Measurements from ENCODE around the gene CCDC97.

CCDC97 gene

GRCh38 chr19:41364524-41365391, 54.8 kb downstream of the CCDC97 start:
- H3K27me3 ChIP-seq (ENCODE audit: control insufficient read depth, low read length) = no peaks in the 10 kb centered on the region
- H3K36me3 ChIP-seq (ENCODE audit: control insufficient read depth, low read length) = no peaks in the 10 kb centered on the region; the same call in none of the 2 replicates
- H3K4me3 ChIP-seq (ENCODE audit: low read length) = peak overlapping the region; percentile 87
- 0 out of 2 replicates have a peak, but pooled peaks cover 2% of the 10 kb centered on the region for H3F3A ChIP-seq (ENCODE audit: control insufficient read depth, insufficient read depth)
- H3K27ac ChIP-seq (ENCODE audit: low read depth, low read length) = peak overlapping the region; percentile 89
- no peak for TF ChIP-seq CTCF (IDR thresholded peaks at IDR 0.05; ENCODE audit: low read depth, low read length, poor library complexity, severe bottlenecking)
- no peak for TF ChIP-seq EZH2phosphoT487 (IDR thresholded peaks at IDR 0.05; ENCODE audit: borderline replicate concordance, low read length)
- H4K20me1 ChIP-seq (ENCODE audit: control insufficient read depth, insufficient read depth, low read depth, low read length) = no peaks in the 10 kb centered on the region
- H3K79me2 ChIP-seq (ENCODE audit: control insufficient read depth, low read length) = peaks cover 31% of the 10 kb centered on the region
- H3K4me2 ChIP-seq (ENCODE audit: low read length) = peak overlapping the region; percentile 80
- no peaks in the 10 kb centered on the region for H3K9me3 ChIP-seq (ENCODE audit: control insufficient read depth, insufficient read depth, low read length)
- peaks cover 25% of the 10 kb centered on the region for H3K4me1 ChIP-seq (ENCODE audit: control insufficient read depth, low read length)
- H3K9me2 ChIP-seq (replicated peaks; ENCODE audit: control insufficient read depth, low read length) = no peaks in the 10 kb centered on the region

GRCh38 chr19:41366089-41366488, 56.1 kb downstream of the CCDC97 start:
- no peak overlapping the region for H3K4me3 ChIP-seq (ENCODE audit: low read length)
- no peak overlapping the region; the same call in 1 of the 2 replicates for H3K4me2 ChIP-seq (ENCODE audit: low read length)
- no peaks in the 10 kb centered on the region for H3K27me3 ChIP-seq (ENCODE audit: control insufficient read depth, low read length)
- no peaks in the 10 kb centered on the region for H4K20me1 ChIP-seq (ENCODE audit: control insufficient read depth, insufficient read depth, low read depth, low read length)
- no peaks in the 10 kb centered on the region for H3K9me3 ChIP-seq (ENCODE audit: control insufficient read depth, insufficient read depth, low read length)
- H3F3A ChIP-seq (ENCODE audit: control insufficient read depth, insufficient read depth) = 0 out of 2 replicates have a peak, but pooled peaks cover 2% of the 10 kb centered on the region
- H3K4me1 ChIP-seq (ENCODE audit: control insufficient read depth, low read length) = peaks cover 25% of the 10 kb centered on the region
- peaks cover 31% of the 10 kb centered on the region for H3K79me2 ChIP-seq (ENCODE audit: control insufficient read depth, low read length)
- H3K27ac ChIP-seq (ENCODE audit: low read depth, low read length) = no peak overlapping the region
- TF ChIP-seq EZH2phosphoT487 (IDR thresholded peaks at IDR 0.05; ENCODE audit: borderline replicate concordance, low read length) = no peak
- peak; percentile 52 for TF ChIP-seq CTCF (IDR thresholded peaks at IDR 0.05; ENCODE audit: low read depth, low read length, poor library complexity, severe bottlenecking)
- no peaks in the 10 kb centered on the region for H3K9me2 ChIP-seq (replicated peaks; ENCODE audit: control insufficient read depth, low read length)
- no peaks in the 10 kb centered on the region; the same call in none of the 2 replicates for H3K36me3 ChIP-seq (ENCODE audit: control insufficient read depth, low read length)

- no peaks in the 10 kb centered on the region; the same call in none of the 2 replicates for H3K36me3 ChIP-seq (ENCODE audit: control insufficient read depth, low read length)
- H3K9me3 ChIP-seq (ENCODE audit: control insufficient read depth, insufficient read depth, low read length) = no peaks in the 10 kb centered on the region
- peaks cover 23% of the 10 kb centered on the region for H3K4me1 ChIP-seq (ENCODE audit: control insufficient read depth, low read length)
- H3K27ac ChIP-seq (ENCODE audit: low read depth, low read length) = no peak overlapping the region
- no peak overlapping the region for H3K4me2 ChIP-seq (ENCODE audit: low read length)
- TF ChIP-seq EZH2phosphoT487 (IDR thresholded peaks at IDR 0.05; ENCODE audit: borderline replicate concordance, low read length) (no peak), CTCF (IDR thresholded peaks at IDR 0.05; ENCODE audit: low read depth, low read length, poor library complexity, severe bottlenecking) (no peak)
- H3F3A ChIP-seq (ENCODE audit: control insufficient read depth, insufficient read depth) = no peaks in the 10 kb centered on the region
- H3K79me2 ChIP-seq (ENCODE audit: control insufficient read depth, low read length) = peaks cover 31% of the 10 kb centered on the region
- no peak overlapping the region for H3K4me3 ChIP-seq (ENCODE audit: low read length)
- no peaks in the 10 kb centered on the region for H3K9me2 ChIP-seq (replicated peaks; ENCODE audit: control insufficient read depth, low read length)
- H4K20me1 ChIP-seq (ENCODE audit: control insufficient read depth, insufficient read depth, low read depth, low read length) = no peaks in the 10 kb centered on the region
- H3K27me3 ChIP-seq (ENCODE audit: control insufficient read depth, low read length) = no peaks in the 10 kb centered on the region
These were observed 57.9 kb downstream of the CCDC97 start for GRCh38 chr19:41367848-41368301.

All from DOHH2 (cell line).